Measurements from ENCODE around the gene HSD3B1. TPM values are rescaled to one million over a fixed set of nuclear protein-coding genes. Genes with fewer than 3 reads are reported as not detected.

HSD3B1 gene
- total and polyA plus RNA-seq, 2 donors from 2014 or later = not detected

DNA sequence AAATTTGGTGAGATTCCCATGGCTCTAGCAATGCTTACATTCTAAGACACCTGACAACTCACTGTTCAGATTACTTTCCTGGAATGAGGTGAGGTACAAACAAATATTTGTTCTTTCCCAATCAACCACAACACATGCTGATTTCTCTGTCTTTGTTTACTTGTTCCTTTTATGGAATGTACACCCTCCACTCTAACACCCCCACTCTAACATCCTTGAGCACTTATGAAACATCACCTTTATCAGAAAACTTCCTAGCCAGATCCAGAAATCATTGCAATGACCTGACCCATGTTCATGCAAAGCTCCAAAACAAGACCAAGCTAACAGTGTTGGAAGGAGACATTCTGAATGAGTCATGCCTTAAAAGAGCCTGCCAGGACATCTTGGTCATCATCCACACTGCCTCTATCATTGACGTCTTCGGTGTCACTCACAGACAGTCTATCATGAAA lies 35.5 kb downstream of the HSD3B1 start:
- no peaks in the 10 kb centered on the region for H3K9me3 ChIP-seq (ENCODE audit: control insufficient read depth in 2 of 3, insufficient read depth in 1 of 3, low read length in 3 of 3)
- intact Hi-C loops (cut with DNase I) = no loop called here
- no peak overlapping the region for H3K27ac ChIP-seq (ENCODE audit: low read depth in 2 of 2, low read length in 2 of 2)
- DNase-seq = no peak
- no peaks in the 10 kb centered on the region for H3K36me3 ChIP-seq (ENCODE audit: control insufficient read depth in 2 of 3, insufficient read depth in 3 of 3, low read length in 3 of 3)
- TF ChIP-seq, protein P1, sequence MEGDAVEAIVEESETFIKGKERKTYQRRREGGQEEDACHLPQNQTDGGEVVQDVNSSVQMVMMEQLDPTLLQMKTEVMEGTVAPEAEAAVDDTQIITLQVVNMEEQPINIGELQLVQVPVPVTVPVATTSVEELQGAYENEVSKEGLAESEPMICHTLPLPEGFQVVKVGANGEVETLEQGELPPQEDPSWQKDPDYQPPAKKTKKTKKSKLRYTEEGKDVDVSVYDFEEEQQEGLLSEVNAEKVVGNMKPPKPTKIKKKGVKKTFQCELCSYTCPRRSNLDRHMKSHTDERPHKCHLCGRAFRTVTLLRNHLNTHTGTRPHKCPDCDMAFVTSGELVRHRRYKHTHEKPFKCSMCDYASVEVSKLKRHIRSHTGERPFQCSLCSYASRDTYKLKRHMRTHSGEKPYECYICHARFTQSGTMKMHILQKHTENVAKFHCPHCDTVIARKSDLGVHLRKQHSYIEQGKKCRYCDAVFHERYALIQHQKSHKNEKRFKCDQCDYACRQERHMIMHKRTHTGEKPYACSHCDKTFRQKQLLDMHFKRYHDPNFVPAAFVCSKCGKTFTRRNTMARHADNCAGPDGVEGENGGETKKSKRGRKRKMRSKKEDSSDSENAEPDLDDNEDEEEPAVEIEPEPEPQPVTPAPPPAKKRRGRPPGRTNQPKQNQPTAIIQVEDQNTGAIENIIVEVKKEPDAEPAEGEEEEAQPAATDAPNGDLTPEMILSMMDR (IDR thresholded peaks at IDR 0.05; ENCODE audit: borderline replicate concordance, extremely low read depth, insufficient read depth) = no peak
- FAIRE-seq = no peak
- no peak overlapping the region for H3K4me3 ChIP-seq (ENCODE audit: low read length in 3 of 3)
- no peak overlapping the region for H3K9ac ChIP-seq (ENCODE audit: low read length in 3 of 3)
- H3K27me3 ChIP-seq (ENCODE audit: control insufficient read depth, insufficient read depth, low read length) = no peaks in the 10 kb centered on the region
- no peaks in the 10 kb centered on the region for H3K4me1 ChIP-seq (ENCODE audit: control insufficient read depth in 2 of 3, insufficient read depth in 2 of 3, low read depth in 1 of 3, low read length in 3 of 3)

GRCh38 chr1:119544165-119544762 lies 37.3 kb downstream of the HSD3B1 start:
- no peak overlapping the region for H3K27ac ChIP-seq (ENCODE audit: low read depth in 2 of 2, low read length in 2 of 2)
- TF ChIP-seq, protein P1 (IDR thresholded peaks at IDR 0.05; ENCODE audit: borderline replicate concordance, extremely low read depth, insufficient read depth) = peak; percentile 14
- no peaks in the 10 kb centered on the region for H3K9me3 ChIP-seq (ENCODE audit: control insufficient read depth in 2 of 3, insufficient read depth in 1 of 3, low read length in 3 of 3)
- H3K4me3 ChIP-seq (ENCODE audit: low read length in 3 of 3) = no peak overlapping the region
- no peaks in the 10 kb centered on the region for H3K4me1 ChIP-seq (ENCODE audit: control insufficient read depth in 2 of 3, insufficient read depth in 2 of 3, low read depth in 1 of 3, low read length in 3 of 3)
- FAIRE-seq = no peak
- DNase-seq = no peak
- H3K27me3 ChIP-seq (ENCODE audit: control insufficient read depth, insufficient read depth, low read length) = no peaks in the 10 kb centered on the region
- intact Hi-C loops (cut with DNase I) = no loop called here
- H3K9ac ChIP-seq (ENCODE audit: low read length in 3 of 3) = no peak overlapping the region
- H3K36me3 ChIP-seq (ENCODE audit: control insufficient read depth in 2 of 3, insufficient read depth in 3 of 3, low read length in 3 of 3) = no peaks in the 10 kb centered on the region

DNA sequence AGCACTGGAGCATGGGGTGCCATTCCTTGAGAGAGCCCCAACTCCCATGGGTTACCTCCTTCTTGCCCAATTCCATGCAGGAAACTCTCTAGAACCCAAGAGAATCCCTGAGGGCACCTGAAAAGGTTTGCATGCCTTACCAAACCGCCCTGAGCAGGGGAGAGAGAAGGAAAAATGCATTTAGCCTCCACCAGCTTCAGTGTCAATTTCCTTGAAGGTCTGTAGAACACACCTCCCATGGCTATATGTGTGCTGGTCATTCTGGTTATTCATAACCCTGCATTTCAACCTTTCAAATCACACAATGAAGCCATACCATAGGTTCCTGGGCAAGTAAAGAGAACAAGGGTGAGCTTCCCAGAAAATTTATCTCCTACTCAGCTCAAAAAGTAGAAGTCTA lies 39.6 kb downstream of the HSD3B1 start:
- H3K27ac ChIP-seq (ENCODE audit: low read depth in 2 of 2, low read length in 2 of 2) = no peak overlapping the region

More for the DNA sequence above, 39.6 kb downstream of the HSD3B1 start:
- no peaks in the 10 kb centered on the region for H3K27me3 ChIP-seq (ENCODE audit: control insufficient read depth, insufficient read depth, low read length)
- H3K36me3 ChIP-seq (ENCODE audit: control insufficient read depth in 2 of 3, insufficient read depth in 3 of 3, low read length in 3 of 3) = no peaks in the 10 kb centered on the region
- FAIRE-seq (no peak), DNase-seq (no peak)
- no peaks in the 10 kb centered on the region for H3K9me3 ChIP-seq (ENCODE audit: control insufficient read depth in 2 of 3, insufficient read depth in 1 of 3, low read length in 3 of 3)
- H3K9ac ChIP-seq (ENCODE audit: low read length in 3 of 3) = no peak overlapping the region
- no peaks in the 10 kb centered on the region for H3K4me1 ChIP-seq (ENCODE audit: control insufficient read depth in 2 of 3, insufficient read depth in 2 of 3, low read depth in 1 of 3, low read length in 3 of 3)
- intact Hi-C loops (cut with DNase I) = no loop called here
- no peak overlapping the region for H3K4me3 ChIP-seq (ENCODE audit: low read length in 3 of 3)
- TF ChIP-seq, protein P1 (IDR thresholded peaks at IDR 0.05; ENCODE audit: borderline replicate concordance, extremely low read depth, insufficient read depth) = no peak

Measured in kidney (tissue), 14 donors.